Astrocyte of the spinal cord (primary cell): Measurements from ENCODE around the gene COPS7A.

ENCODE experiments used
- DNase-seq: peaks from one replicate; pipeline ENCODE4 v3.0.0; 2011; ENCODE audit warnings: low read depth, low spot score
- H3K4me3 ChIP-seq: 2 replicates; pipeline ENCODE4 v1.5.1; 2011; ENCODE audit warnings: low read depth, mild to moderate bottlenecking, low read length, moderate library complexity
- CTCF ChIP-seq: IDR thresholded peaks from 2 replicates; pipeline ENCODE4 v1.5.1; 2012; ENCODE audit warnings: low read depth, mild to moderate bottlenecking, low read length, inconsistent platforms
- in situ Hi-C: cut with HindIII; loops from 2 replicates; pipeline ENCODE4 v1.10.0; 2017; ENCODE audit warnings: low sequenced_read_pairs

The COPS7A gene

DNA sequence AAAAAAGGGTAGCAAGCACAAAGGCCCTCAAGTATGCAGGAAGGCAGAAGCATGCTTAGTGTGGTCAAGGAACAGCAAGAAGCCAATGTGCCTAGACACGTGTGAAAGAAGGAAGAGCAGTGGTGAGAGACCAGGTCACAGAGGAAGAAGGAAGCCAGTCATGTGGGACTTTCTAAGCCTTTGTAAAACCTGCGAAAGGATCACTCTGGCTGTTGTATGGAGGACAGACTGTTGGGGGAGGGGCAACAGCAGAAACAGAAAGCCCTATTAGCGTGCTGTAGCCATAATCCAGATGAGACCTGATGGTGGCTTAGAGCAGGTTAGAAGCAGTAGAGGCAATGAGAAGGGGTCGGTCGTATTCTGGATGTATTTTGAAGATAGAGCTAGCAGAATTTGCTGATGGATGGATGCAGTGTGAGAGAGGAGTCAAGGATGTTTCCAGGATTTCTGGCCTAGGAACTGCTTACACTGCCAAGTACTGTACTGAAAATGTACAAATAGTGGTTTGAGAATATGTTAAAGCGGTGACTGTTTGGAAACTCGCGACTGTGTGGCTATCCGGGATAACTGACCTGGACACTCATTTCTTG is 34.8 kb downstream of the COPS7A start:
- no peak for DNase-seq
- in situ Hi-C loops: no loop called here
- TF ChIP-seq CTCF: no peak
- no peak overlapping the region for H3K4me3 ChIP-seq

DNA sequence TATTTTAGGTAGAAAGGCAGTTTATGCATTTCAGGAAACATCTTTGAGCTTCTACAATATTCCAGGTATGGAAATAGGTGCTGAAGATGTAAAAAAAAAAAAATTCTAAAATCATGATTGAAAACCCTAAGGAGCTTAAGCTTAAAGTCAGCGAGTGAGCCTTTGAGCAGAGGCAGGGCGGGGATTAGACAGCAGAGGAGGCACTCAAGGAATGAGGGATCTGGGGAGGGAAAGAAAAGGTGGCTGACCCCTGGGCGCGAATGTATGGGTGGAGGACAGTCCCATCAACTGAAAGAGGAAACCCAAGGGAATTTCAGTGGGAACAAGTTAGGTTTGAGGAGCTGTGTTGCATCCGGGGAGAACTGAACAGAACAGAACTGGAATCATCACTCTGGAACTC is 35.9 kb downstream of the COPS7A start:
- in situ Hi-C loops: no loop called here
- no peak for TF ChIP-seq CTCF
- no peak for DNase-seq
- no peak overlapping the region for H3K4me3 ChIP-seq

DNA sequence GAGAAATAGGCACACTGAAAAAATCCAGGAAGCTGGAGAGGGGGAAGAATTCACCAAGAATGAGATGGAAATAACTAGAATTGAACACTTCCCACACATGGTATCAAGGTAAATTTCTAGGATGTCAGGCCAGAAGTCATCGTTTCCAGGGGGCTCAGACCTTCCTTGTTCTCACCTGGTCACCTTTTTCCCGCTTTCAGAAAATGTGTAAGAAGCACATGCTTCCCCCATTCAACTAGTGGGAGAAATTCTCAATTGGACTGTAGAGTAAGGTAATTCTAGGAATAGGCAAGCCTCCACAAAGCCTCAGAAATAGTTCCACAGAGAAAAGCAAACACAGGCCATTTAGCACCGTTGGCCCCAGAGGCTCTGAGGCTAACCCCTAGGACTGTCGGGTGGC is 39.5 kb downstream of the COPS7A start:
- peak overlapping the region; percentile 3 for H3K4me3 ChIP-seq
- TF ChIP-seq CTCF: no peak
- in situ Hi-C loops: no loop called here
- no peak for DNase-seq

DNA sequence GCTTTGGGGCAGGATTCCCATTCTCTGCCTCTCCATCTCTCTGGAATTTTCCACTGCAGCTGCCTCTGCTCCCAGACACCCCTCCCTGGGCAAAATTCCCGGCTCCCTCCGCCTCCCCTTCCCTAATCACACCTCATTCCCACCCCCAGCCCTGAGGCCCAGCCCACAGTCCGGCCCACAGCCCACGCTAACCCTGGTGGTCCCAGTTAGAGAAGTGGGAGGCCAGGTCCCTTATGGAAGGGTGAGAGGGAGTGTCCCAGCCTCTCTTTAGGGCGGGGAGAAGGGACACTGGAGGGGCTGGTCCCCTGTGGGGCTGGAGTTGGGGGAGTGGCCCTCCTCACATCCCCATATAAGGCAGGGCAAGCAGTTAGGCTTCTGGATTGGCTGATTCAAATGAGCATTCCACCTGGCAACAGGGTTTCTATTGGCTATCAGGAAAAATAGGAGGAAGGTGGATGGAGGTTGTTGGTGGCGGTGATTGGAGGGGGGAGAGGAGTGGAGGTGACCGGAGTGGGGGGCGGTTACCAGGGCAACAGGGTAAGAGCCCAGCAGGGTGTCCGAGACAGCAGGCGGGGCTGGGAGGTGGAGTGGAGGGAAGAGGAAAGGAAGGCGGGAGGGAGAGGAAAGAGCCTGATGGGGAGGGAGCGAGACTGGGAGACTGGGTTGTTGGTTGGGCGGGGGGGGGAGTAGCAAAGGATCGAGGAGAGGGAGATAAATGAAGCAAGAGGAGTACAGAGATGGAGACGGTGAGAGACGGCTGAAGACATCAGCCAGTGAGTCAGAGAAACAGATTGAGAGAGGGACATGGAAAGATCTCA is 40.4 kb downstream of the COPS7A start:
- H3K4me3 ChIP-seq: peak overlapping the region; percentile 3
- DNase-seq: peak; percentile 100
- in situ Hi-C loops: no loop called here
- TF ChIP-seq CTCF: no peak

- H3K4me3 ChIP-seq: peak overlapping the region; percentile 93
- in situ Hi-C loops: no loop called here
- no peak for TF ChIP-seq CTCF
- DNase-seq: peak; percentile 22
Observed at GRCh38 chr12:6765048-6765633, 41.3 kb downstream of the COPS7A start.

GRCh38 chr12:6765634-6766581 is 42.1 kb downstream of the COPS7A start, which contains the start of gene PTMS:
Gene PTMS, plus strand, starts transcription at chr12:6766363. Its CDS starts 343 bp downstream, at chr12:6766706.
- H3K4me3 ChIP-seq: peak within 1 kb of the TSS; percentile 93
- no peak for TF ChIP-seq CTCF
- peak; percentile 96 for DNase-seq
- in situ Hi-C loops: no loop called here
